SK-N-MC (cell line): ENCODE data around the gene PIP4K2C.

ENCODE experiments used
- EZH2 ChIP-seq: fragments of 200-600 bp; sonication (generic); IDR thresholded peaks from one replicate; pipeline ENCODE4 v1.6.1; 2017; ENCODE audit warnings: antibody characterized with exemption
- FOXP2 ChIP-seq: optimal IDR thresholded peaks from 2 replicates; pipeline ENCODE3; 2011; ENCODE audit warnings: mild to moderate bottlenecking, moderate library complexity; ENCODE audit not compliant: insufficient read depth; ENCODE audit errors: extremely low read length, control extremely low read depth
- POLR2AphosphoS5 ChIP-seq: IDR thresholded peaks from 2 replicates; pipeline ENCODE4 v1.6.1; 2012; ENCODE audit warnings: mild to moderate bottlenecking, low read depth, low read length, borderline replicate concordance

- no peak for TF ChIP-seq EZH2
- TF ChIP-seq POLR2AphosphoS5: no peak
- no peak for TF ChIP-seq FOXP2
Measured at GRCh38 chr12:57614178-57614947, 23.4 kb downstream of the PIP4K2C start.
